K562 (cell line): Measurements from ENCODE around the gene KDM2B. TPM values are rescaled to one million over a fixed set of nuclear protein-coding genes. Genes with fewer than 3 reads are reported as not detected.

Experiments
- BDP1 ChIP-seq: IDR thresholded peaks from 3 replicates; pipeline ENCODE4 v1.6.1; 2011; ENCODE audit not compliant: insufficient read length, insufficient read depth
- JUND ChIP-seq, 2 experiments: IDR thresholded peaks; 2 replicates in 1 of 2; 3 replicates in 1 of 2; pipeline ENCODE4 v1.6.1; 2011; ENCODE audit warnings: borderline replicate concordance in 2 of 2, low read depth in 2 of 2, low read length in 2 of 2, improper control_type of control experiment in 1 of 2, missing biosample characterization in 1 of 2, missing genetic modification characterization in 1 of 2, missing genetic modification reagents in 1 of 2
- KHSRP ChIP-seq: fragments of 450-650 bp; IDR thresholded peaks from 2 replicates; pipeline ENCODE4 v1.6.1; 2017
- MECOM ChIP-seq: fragments of 250-450 bp; sonication (Bioruptor Pico); IDR thresholded peaks from 2 replicates; pipeline ENCODE4 v1.8.0; 2022; ENCODE audit warnings: inconsistent platforms
- SETDB1 ChIP-seq: IDR thresholded peaks from one replicate; pipeline ENCODE4 v1.6.1; 2012; ENCODE audit warnings: low read length, control low read depth, inconsistent platforms
- ZBTB17 ChIP-seq: fragments of 450-650 bp; formaldehyde crosslinking; IDR thresholded peaks from 2 replicates; pipeline ENCODE4 v1.4.0; 2020; ENCODE audit warnings: mild to moderate bottlenecking
- ZNF561 ChIP-seq: fragments of 450-650 bp; formaldehyde crosslinking; conservative IDR thresholded peaks from 2 replicates; pipeline ENCODE4 v1.4.0; 2020; ENCODE audit warnings: mild to moderate bottlenecking, moderate library complexity
- polyA plus RNA-seq, 8 experiments: library from polyadenylated mRNA; depleted of rRNA in 4 of 8; stranded (reverse) in 5 of 8; unstranded in 3 of 8; fragments of >200 nt; fragmentation: Nextera tagmentation in 2 of 8; fragmentation: Illumina TruSeq in 1 of 8; extraction: Ambion mirVana in 2 of 8; extraction: Trizol in 1 of 8; gene quantifications; 2 replicates each; pipeline versions ENCODE4 v1.2.1 to v1.2.3, GENCODE V29; 2011 to 2014; ENCODE audit warnings: inconsistent platforms in 1 of 8, missing spikeins in 1 of 8
- total RNA-seq, 7 experiments: library from RNA; depleted of rRNA in 6 of 7; stranded (reverse); fragments of >200 nt in 6 of 7; fragmentation: Illumina TruSeq in 2 of 7; extraction: Trizol in 2 of 7; gene quantifications; 2 replicates each; pipeline versions ENCODE4 v1.2.1 to v1.2.3, GENCODE V29; 2011 to 2021; ENCODE audit warnings: low replicate concordance in 1 of 7
- TF ChIP-seq, protein P1 (sequence below): fragments of 250-450 bp; sonication (Bioruptor Pico); IDR thresholded peaks from 2 replicates; pipeline ENCODE4 v1.5.0; 2021; ENCODE audit warnings: mild to moderate bottlenecking, borderline replicate concordance
- TF ChIP-seq, protein P2 (sequence below), 2 experiments: fragments of 450-650 bp in 1 of 2; sonication (generic) in 1 of 2; formaldehyde crosslinking in 1 of 2; IDR thresholded peaks; 2 replicates each; pipeline versions ENCODE4 v1.7.1 to v1.9.0; 2016 to 2022; ENCODE audit warnings: inconsistent platforms in 1 of 2, mild to moderate bottlenecking in 1 of 2, missing genetic modification reagents in 1 of 2

Gene KDM2B
- total and polyA plus RNA-seq, 9 of the 15 experiments (the other 6 are each of a cell fraction or from before 2014, with no cell fraction given): 7.4 to 50.5 (median 22.5) TPM

DNA sequence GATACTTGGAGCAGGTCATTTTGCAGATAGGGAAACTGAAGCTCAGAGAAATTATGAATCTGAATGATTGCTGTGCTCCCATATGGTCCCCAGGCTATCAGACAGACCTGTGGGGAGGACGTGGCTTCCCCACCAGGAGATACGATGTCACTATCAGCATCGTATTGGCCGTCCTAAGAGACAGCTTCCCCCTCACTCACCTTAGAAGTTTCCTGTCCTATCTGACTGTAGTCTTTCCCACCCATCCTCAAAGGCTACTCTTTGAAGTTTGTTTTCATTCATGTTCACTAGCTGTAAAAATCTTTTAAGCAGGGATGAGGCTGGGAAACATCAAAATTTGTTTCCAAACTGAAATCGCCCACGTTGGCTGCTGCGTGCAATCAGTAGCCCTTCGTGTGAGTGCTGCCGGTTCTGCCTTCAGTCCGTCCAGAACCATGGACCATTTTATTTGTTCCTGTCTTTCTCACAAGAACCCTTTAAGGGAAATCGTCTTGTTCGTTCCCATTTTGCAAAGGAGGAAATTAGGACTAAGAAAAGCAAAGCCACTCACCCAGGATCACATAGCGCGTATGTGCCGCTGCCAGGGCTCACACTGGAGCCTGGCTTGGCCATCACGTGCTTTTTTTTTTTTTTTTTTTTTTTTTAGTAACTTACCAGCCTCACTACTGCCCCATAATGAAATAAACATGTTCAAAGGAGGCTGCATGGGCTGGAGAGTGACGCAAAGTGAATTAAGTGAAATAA is 1.0 kb upstream of the KDM2B start (continued):
- TF ChIP-seq, protein P1, sequence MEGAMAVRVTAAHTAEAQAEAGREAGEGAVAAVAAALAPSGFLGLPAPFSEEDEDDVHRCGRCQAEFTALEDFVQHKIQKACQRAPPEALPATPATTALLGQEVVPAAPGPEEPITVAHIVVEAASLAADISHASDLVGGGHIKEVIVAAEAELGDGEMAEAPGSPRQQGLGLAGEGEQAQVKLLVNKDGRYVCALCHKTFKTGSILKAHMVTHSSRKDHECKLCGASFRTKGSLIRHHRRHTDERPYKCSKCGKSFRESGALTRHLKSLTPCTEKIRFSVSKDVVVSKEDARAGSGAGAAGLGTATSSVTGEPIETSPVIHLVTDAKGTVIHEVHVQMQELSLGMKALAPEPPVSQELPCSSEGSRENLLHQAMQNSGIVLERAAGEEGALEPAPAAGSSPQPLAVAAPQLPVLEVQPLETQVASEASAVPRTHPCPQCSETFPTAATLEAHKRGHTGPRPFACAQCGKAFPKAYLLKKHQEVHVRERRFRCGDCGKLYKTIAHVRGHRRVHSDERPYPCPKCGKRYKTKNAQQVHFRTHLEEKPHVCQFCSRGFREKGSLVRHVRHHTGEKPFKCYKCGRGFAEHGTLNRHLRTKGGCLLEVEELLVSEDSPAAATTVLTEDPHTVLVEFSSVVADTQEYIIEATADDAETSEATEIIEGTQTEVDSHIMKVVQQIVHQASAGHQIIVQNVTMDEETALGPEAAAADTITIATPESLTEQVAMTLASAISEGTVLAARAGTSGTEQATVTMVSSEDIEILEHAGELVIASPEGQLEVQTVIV: no peak
- TF ChIP-seq KHSRP: no peak
- no peak for TF ChIP-seq BDP1
- TF ChIP-seq ZNF561 (CRISPR knock-in tag): no peak
- TF ChIP-seq MECOM (CRISPR knock-in tag): no peak
- no peak for TF ChIP-seq SETDB1
- no peak for TF ChIP-seq ZBTB17 (CRISPR knock-in tag)
- TF ChIP-seq, protein P2, sequence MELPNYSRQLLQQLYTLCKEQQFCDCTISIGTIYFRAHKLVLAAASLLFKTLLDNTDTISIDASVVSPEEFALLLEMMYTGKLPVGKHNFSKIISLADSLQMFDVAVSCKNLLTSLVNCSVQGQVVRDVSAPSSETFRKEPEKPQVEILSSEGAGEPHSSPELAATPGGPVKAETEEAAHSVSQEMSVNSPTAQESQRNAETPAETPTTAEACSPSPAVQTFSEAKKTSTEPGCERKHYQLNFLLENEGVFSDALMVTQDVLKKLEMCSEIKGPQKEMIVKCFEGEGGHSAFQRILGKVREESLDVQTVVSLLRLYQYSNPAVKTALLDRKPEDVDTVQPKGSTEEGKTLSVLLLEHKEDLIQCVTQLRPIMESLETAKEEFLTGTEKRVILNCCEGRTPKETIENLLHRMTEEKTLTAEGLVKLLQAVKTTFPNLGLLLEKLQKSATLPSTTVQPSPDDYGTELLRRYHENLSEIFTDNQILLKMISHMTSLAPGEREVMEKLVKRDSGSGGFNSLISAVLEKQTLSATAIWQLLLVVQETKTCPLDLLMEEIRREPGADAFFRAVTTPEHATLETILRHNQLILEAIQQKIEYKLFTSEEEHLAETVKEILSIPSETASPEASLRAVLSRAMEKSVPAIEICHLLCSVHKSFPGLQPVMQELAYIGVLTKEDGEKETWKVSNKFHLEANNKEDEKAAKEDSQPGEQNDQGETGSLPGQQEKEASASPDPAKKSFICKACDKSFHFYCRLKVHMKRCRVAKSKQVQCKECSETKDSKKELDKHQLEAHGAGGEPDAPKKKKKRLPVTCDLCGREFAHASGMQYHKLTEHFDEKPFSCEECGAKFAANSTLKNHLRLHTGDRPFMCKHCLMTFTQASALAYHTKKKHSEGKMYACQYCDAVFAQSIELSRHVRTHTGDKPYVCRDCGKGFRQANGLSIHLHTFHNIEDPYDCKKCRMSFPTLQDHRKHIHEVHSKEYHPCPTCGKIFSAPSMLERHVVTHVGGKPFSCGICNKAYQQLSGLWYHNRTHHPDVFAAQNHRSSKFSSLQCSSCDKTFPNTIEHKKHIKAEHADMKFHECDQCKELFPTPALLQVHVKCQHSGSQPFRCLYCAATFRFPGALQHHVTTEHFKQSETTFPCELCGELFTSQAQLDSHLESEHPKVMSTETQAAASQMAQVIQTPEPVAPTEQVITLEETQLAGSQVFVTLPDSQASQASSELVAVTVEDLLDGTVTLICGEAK (IDR thresholded peaks at IDR 0.05): no peak
- TF ChIP-seq, protein P2 (CRISPR knock-in tag; IDR thresholded peaks at IDR 0.05): no peak
- no peak for TF ChIP-seq JUND (IDR thresholded peaks at IDR 0.05; ENCODE audit: borderline replicate concordance, low read depth, low read length)
- no peak for TF ChIP-seq JUND (tag; IDR thresholded peaks at IDR 0.05; ENCODE audit: borderline replicate concordance, low read depth, low read length)
